Naive B cell (primary cell): ENCODE data around the gene C9orf153. TPM values are rescaled to one million over a fixed set of nuclear protein-coding genes. Genes with fewer than 3 reads are reported as not detected.
A peak's percentile ranks its signal among the peaks of the same experiment; 100 is the strongest.

ENCODE experiments used
- ATAC-seq, 2 donors: fragments of 150-1000 bp; cut with Tn5 transposase; 2 replicates each; pipeline ENCODE4 v1.10.0; 2021; ENCODE audit warnings: low read depth in 2 of 2, mild to moderate bottlenecking in 2 of 2, moderate library complexity in 2 of 2
- DNase-seq: peaks from one replicate; pipeline ENCODE4 v3.0.0; 2022
- H3K27ac Mint-ChIP-seq, 6 donors: one replicate each; pipeline ENCODE4 v1.8.0; 2020 to 2022; ENCODE audit warnings: mild to moderate bottlenecking in 6 of 6, mixed read lengths in 6 of 6, moderate library complexity in 5 of 6, inconsistent platforms in 2 of 6
- H3K27me3 Mint-ChIP-seq, 3 donors: one replicate each; pipeline ENCODE4 v1.8.0; 2021 to 2022; ENCODE audit warnings: mixed read lengths in 3 of 3, mild to moderate bottlenecking in 1 of 3
- H3K36me3 Mint-ChIP-seq, 2 donors: one replicate each; pipeline ENCODE4 v1.8.0; 2020 to 2022; ENCODE audit warnings: mixed read lengths in 2 of 2, inconsistent platforms in 1 of 2, mild to moderate bottlenecking in 1 of 2
- H3K4me1 Mint-ChIP-seq, 3 donors: one replicate each; pipeline ENCODE4 v1.8.0; 2020 to 2022; ENCODE audit warnings: mixed read lengths in 3 of 3, inconsistent platforms in 1 of 3, mild to moderate bottlenecking in 1 of 3, moderate library complexity in 1 of 3
- H3K4me3 Mint-ChIP-seq, 8 donors: one replicate each; pipeline ENCODE4 v1.8.0; 2020 to 2022; ENCODE audit warnings: mild to moderate bottlenecking in 8 of 8, mixed read lengths in 8 of 8, moderate library complexity in 8 of 8, inconsistent platforms in 2 of 8
- H3K9me3 Mint-ChIP-seq, 7 donors: one replicate each; pipeline ENCODE4 v1.8.0; 2020 to 2022; ENCODE audit warnings: mixed read lengths in 7 of 7, mild to moderate bottlenecking in 5 of 7, inconsistent platforms in 2 of 7, moderate library complexity in 1 of 7
- polyA plus RNA-seq, 6 donors: library from polyadenylated mRNA; unstranded; fragments of 300-500 nt; fragmentation: Illumina TruSeq; gene quantifications; one replicate each; pipeline ENCODE4 v1.2.3, GENCODE V29; 2021; ENCODE audit warnings: low read depth in 6 of 6

Gene C9orf153
- polyA plus RNA-seq, 6 donors from 2014 or later, result 0.18 TPM; not detected in 5

- Mint-ChIP-seq H3K9me3 (no peaks in the 10 kb centered on the region), H3K27me3 (no peaks in the 10 kb centered on the region), H3K36me3 (no peaks in the 10 kb centered on the region), H3K27ac (peak within 1 kb of the TSS; percentile 95 to 98 (median 97)), H3K4me3 (peak within 1 kb of the TSS; percentile 89 to 96 (median 94)), H3K4me1 (peaks cover 22 to 33% (median 32%) of the 10 kb centered on the region in 3 donors)
- peak; percentile 80 to 81 for ATAC-seq
- DNase-seq, result peak; percentile 99
Observed at GRCh38 chr9:86282077-86282978, 22.9 kb upstream of the C9orf153 start, which contains the start of gene ISCA1. Gene ISCA1 (minus strand): TSS chr9:86282538. CDS start chr9:86282458, 80 bp downstream.

DNA sequence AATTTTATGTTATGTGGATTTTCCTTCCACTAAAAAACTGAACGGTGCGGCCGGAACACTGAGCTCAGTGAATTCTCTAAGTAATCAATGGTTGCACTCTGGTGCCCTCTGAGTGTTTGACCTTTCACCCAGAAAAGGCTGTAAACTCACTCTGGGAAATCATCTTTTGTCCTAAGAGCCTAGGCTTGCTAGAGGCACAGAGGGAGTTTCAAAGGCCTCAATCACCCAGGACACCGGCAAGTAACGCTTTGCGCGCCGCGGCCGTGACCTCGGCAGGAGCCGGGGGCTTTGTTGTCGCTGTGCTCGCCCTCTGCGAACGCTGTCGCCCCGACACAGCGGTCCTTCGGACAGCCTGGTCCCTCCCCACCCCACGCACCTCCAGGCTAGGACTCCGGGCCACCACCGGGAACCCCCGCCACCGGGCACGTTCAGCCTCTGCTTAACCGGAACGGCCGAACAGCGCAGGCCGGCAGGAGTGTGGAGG lies 22.2 kb upstream of the C9orf153 start:
- peak overlapping the region; percentile 26 to 98 (median 96) for H3K27ac Mint-ChIP-seq
- no peaks in the 10 kb centered on the region for H3K9me3 Mint-ChIP-seq
- no peaks in the 10 kb centered on the region for H3K27me3 Mint-ChIP-seq
- ATAC-seq (no peak), DNase-seq (no peak)
- H3K36me3 Mint-ChIP-seq, result no peaks in the 10 kb centered on the region
- H3K4me1 Mint-ChIP-seq, result peaks cover 22 to 37% (median 32%) of the 10 kb centered on the region in 3 donors
- H3K4me3 Mint-ChIP-seq, result peak overlapping the region; percentile 89 to 96 (median 94)

DNA sequence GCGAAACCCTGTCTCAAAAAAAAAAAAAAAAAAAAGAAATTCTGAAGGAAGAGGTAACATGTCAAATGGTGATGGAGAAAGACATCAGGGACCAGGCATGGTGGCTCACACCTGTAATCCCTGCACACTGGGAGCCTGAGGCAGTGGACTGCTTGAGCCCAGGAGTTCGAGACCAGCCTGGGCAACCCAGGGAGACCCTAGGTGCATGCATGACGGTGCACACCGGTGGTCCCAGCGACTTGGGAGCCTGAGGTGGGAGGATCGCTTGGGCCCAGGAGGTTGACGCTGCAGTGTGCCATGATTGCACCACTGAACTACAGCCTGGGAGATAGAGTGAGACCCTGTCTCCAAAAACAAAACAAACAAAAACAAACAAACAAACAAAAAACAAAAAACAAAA lies 21.1 kb upstream of the C9orf153 start:
- Mint-ChIP-seq H3K36me3 (no peaks in the 10 kb centered on the region), H3K4me3 (peak overlapping the region in 6 of 8 donors; percentile 23 to 96 (median 86)), H3K27me3 (no peaks in the 10 kb centered on the region), H3K27ac (peak overlapping the region in 3 of 6 donors; percentile 67 to 95 (median 70)), H3K9me3 (no peaks in the 10 kb centered on the region), H3K4me1 (peaks cover 22 to 37% (median 32%) of the 10 kb centered on the region in 3 donors)
- ATAC-seq (no peak), DNase-seq (no peak)

- H3K4me3 Mint-ChIP-seq, result peak overlapping the region in 6 of 8 donors; percentile 34 to 96 (median 76)
- no peaks in the 10 kb centered on the region for H3K27me3 Mint-ChIP-seq
- ATAC-seq (no peak), DNase-seq (no peak)
- no peaks in the 10 kb centered on the region for H3K9me3 Mint-ChIP-seq
- no peaks in the 10 kb centered on the region for H3K36me3 Mint-ChIP-seq
- H3K27ac Mint-ChIP-seq, result peak overlapping the region in 5 of 6 donors; percentile 27 to 89 (median 44)
- peaks cover 22 to 38% (median 32%) of the 10 kb centered on the region in 3 donors for H3K4me1 Mint-ChIP-seq
Observed at GRCh38 chr9:86279839-86280238, 20.4 kb upstream of the C9orf153 start.

DNA sequence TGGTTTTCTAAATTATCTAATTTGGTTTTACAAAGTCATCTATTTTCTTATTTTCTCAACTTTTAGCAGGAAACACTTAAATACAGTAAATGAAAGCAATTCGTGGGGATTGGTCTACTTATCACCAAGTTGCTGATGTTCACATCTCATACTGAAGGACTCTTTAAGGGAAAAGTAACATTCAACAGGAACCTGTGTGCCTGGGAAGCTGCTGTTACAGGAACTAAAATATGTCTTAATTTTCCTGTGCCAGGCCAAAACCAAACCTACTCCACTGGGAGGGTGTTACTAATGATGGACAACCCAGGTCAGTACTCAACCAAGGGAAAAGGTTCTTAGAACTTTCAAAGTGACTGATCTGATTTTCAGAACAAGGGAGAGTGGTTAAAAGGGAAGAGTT lies 17.6 kb upstream of the C9orf153 start:
- Mint-ChIP-seq H3K4me1 (peaks cover 20 to 24% (median 20%) of the 10 kb centered on the region in 3 donors), H3K4me3 (no peak overlapping the region), H3K27ac (peak overlapping the region in 2 of 6 donors; percentile 7 to 18), H3K36me3 (peaks cover 14 to 16% of the 10 kb centered on the region in 2 donors), H3K27me3 (no peaks in the 10 kb centered on the region), H3K9me3 (no peaks in the 10 kb centered on the region)
- ATAC-seq (no peak), DNase-seq (no peak)

DNA sequence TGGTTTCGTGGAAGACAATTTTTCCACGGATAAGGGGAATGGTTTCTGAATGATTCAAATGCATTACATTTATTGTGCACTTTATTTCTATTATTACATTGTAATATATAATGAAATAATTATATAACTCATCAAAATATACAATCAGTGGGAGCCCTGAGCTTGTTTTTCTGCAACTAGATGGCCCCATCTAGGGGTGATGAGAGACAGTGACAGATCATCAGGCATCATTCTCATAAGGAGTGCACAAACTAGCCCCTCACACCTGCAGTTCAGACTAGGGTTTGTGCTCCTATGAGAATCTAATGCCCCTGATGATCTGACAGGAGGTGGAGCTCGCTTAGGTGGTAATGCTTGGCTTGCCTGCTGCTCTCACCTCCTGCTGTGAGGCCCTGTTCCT lies 16.5 kb upstream of the C9orf153 start:
- DNase-seq (no peak), ATAC-seq (no peak)
- H3K4me1 Mint-ChIP-seq, result peaks cover 13 to 17% (median 13%) of the 10 kb centered on the region in 3 donors
- H3K27ac Mint-ChIP-seq, result no peak overlapping the region
- no peaks in the 10 kb centered on the region for H3K9me3 Mint-ChIP-seq
- no peaks in the 10 kb centered on the region for H3K27me3 Mint-ChIP-seq
- H3K36me3 Mint-ChIP-seq, result peaks cover 19 to 25% of the 10 kb centered on the region in 2 donors
- no peak overlapping the region for H3K4me3 Mint-ChIP-seq

- DNase-seq, result no peak
- ATAC-seq, result no peak
- Mint-ChIP-seq H3K27me3 (no peaks in the 10 kb centered on the region), H3K9me3 (no peaks in the 10 kb centered on the region), H3K4me3 (no peak overlapping the region), H3K36me3 (peaks cover 19 to 25% of the 10 kb centered on the region in 2 donors), H3K4me1 (peaks cover 6 to 11% (median 8%) of the 10 kb centered on the region in 3 donors), H3K27ac (peak overlapping the region in 1 of 6 donors; percentile 24)
Observed at GRCh38 chr9:86274821-86275643, 15.6 kb upstream of the C9orf153 start.

GRCh38 chr9:86272221-86272620 lies 12.8 kb upstream of the C9orf153 start:
- peaks cover 0 to 7% (median 5%) of the 10 kb centered on the region in 3 donors for H3K4me1 Mint-ChIP-seq

DNA sequence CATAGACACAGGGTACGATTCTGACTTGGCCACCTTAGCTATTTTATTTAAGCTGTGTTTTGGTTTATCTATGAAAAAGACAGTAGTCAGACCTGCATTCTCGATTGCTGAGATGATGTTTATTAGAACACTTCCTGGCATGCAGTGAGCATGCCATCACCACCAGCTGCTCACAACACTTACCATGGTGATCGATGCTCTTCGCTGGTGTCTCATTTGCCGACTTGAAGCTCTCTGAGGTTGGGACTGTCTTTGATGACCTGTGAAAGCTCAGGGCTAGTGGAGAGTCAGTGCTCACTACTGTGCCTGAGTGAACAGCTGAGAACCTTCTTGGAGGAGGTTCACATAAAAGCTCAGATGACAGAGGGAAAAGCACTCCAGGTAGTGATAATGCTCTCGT lies 4.4 kb upstream of the C9orf153 start:
- H3K4me1 Mint-ChIP-seq, result peaks cover 0 to 2% (median 0%) of the 10 kb centered on the region in 3 donors
- peak overlapping the region in 3 of 6 donors; percentile 50 to 88 (median 57) for H3K27ac Mint-ChIP-seq
- H3K9me3 Mint-ChIP-seq, result no peaks in the 10 kb centered on the region
- H3K36me3 Mint-ChIP-seq, result peaks cover 16 to 31% of the 10 kb centered on the region in 2 donors
- H3K4me3 Mint-ChIP-seq, result peak overlapping the region in 1 of 8 donors; percentile 56
- no peak for ATAC-seq
- no peak for DNase-seq
- H3K27me3 Mint-ChIP-seq, result no peaks in the 10 kb centered on the region

More at GRCh38 chr9:86272221-86272620, 12.8 kb upstream of the C9orf153 start:
- ATAC-seq (no peak), DNase-seq (no peak)
- Mint-ChIP-seq H3K4me3 (no peak overlapping the region), H3K9me3 (peaks cover 0 to 1% (median 0%) of the 10 kb centered on the region in 7 donors), H3K27me3 (no peaks in the 10 kb centered on the region), H3K36me3 (peaks cover 19 to 25% of the 10 kb centered on the region in 2 donors), H3K27ac (no peak overlapping the region)

DNA sequence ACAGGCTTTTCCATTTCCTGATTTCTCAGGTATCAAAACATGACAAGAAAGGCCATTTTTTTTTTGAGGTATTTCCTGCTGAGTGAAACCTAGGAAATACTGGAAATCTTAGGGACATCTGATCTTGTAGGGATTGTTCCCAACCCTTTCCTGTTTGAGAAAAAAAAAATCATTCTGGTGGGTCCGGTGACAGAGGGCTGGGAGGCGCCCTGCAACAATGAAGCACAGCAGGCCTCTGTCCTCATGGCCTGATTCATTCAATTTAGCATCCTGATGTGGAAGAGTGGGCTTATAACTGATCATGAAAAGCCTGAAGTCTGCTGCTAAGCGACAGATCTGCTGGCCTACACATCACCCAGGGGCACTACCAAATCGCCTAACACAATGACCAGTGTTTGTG lies 3.0 kb upstream of the C9orf153 start:
- DNase-seq (no peak), ATAC-seq (no peak)
- no peak overlapping the region for H3K27ac Mint-ChIP-seq
- H3K36me3 Mint-ChIP-seq, result peaks cover 16 to 31% of the 10 kb centered on the region in 2 donors
- H3K9me3 Mint-ChIP-seq, result no peaks in the 10 kb centered on the region
- no peaks in the 10 kb centered on the region for H3K27me3 Mint-ChIP-seq
- H3K4me1 Mint-ChIP-seq, result no peaks in the 10 kb centered on the region
- no peak overlapping the region for H3K4me3 Mint-ChIP-seq

DNA sequence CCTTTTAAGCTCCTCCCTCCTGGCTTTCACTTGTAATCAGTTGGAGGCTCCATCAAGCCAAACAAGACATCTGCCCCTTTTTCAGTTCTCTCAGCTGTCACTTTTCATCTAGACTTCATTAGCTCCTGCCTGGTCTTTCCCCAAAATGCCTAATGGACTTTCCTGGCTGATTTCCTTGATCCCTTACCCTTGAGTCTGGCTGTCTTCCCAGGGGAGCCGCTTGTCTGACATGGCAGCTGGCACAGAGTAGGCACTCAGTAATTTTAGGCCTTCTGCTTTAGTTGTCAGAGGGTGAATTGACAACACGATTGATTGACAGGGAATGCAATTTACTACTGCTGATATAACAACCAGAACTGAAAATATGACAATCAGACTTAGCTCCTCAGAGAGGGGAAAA lies 2.1 kb downstream of the C9orf153 start:
- H3K36me3 Mint-ChIP-seq, result peaks cover 4 to 7% of the 10 kb centered on the region in 2 donors
- no peak overlapping the region for H3K27ac Mint-ChIP-seq
- H3K4me1 Mint-ChIP-seq, result no peaks in the 10 kb centered on the region
- H3K4me3 Mint-ChIP-seq, result no peak overlapping the region
- ATAC-seq (no peak), DNase-seq (no peak)
- no peaks in the 10 kb centered on the region for H3K27me3 Mint-ChIP-seq
- H3K9me3 Mint-ChIP-seq, result peaks cover 0 to 24% (median 9%) of the 10 kb centered on the region in 7 donors

DNA sequence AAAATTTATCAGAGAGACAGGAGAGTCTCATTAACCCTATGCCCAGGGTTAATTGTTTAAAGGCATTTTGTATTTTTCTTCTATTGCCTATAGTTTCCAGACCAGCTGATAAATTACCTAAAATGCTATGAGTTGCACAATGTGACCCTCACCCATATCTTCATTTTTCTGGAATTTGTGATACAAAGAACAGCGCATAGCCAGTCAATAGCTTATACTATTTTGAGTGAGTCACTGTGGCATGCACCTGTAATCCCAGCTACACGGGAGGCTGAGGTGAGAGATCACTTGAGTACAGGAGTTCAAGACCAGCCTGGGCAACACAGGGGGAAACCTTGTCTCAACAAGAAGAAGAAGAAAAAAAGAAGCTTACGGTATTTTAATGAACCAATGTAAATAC lies 2.8 kb downstream of the C9orf153 start:
- Mint-ChIP-seq H3K36me3 (peaks cover 0 to 7% of the 10 kb centered on the region in 2 donors), H3K9me3 (peaks cover 0 to 31% (median 16%) of the 10 kb centered on the region in 7 donors), H3K4me1 (no peaks in the 10 kb centered on the region), H3K27ac (no peak overlapping the region), H3K27me3 (no peaks in the 10 kb centered on the region), H3K4me3 (no peak overlapping the region)
- no peak for DNase-seq
- no peak for ATAC-seq

- no peak for ATAC-seq
- Mint-ChIP-seq H3K9me3 (peaks cover 0 to 33% (median 17%) of the 10 kb centered on the region in 7 donors), H3K4me1 (no peaks in the 10 kb centered on the region), H3K27me3 (no peaks in the 10 kb centered on the region), H3K4me3 (no peak overlapping the region), H3K36me3 (peaks cover 8% of the 10 kb centered on the region in 2 donors), H3K27ac (no peak overlapping the region)
- DNase-seq, result no peak
Observed at GRCh38 chr9:86253577-86253976, 5.9 kb downstream of the C9orf153 start.
